Right renal pelvis (tissue), 4 donors: ENCODE data around the gene SPG7. TPM values are rescaled to one million over a fixed set of nuclear protein-coding genes. Genes with fewer than 3 reads are reported as not detected.
A peak's percentile ranks its signal among the peaks of the same experiment; 100 is the strongest.
"Not testable (repeated sequence)": the region's sequence is repeated elsewhere in the genome, so short reads cannot be mapped to it uniquely, and the experiment has no call there.

Source experiments
- DNase-seq, 4 donors: peaks; one replicate each; pipeline ENCODE4 v3.0.0-alpha.2; 2013; ENCODE audit warnings: low read depth in 4 of 4, low spot score in 3 of 4, missing footprints in 1 of 4
- polyA plus RNA-seq, 4 donors: library from polyadenylated mRNA; unstranded; fragments of 120-200 nt; gene quantifications; one replicate each; pipeline ENCODE4 v1.2.1, GENCODE V29; 2013; ENCODE audit not compliant: insufficient read length in 4 of 4

SPG7 gene
- polyA plus RNA-seq, result 100 to 1,000 TPM in 1 of 4 donors, 10 to 100 TPM in 3; 84.2 to 106 (median 90.3) TPM

GRCh38 chr16:89507834-89508590 is at the start of gene SPG7:
Gene SPG7 (plus strand): TSS chr16:89508403. CDS start chr16:89508418, 15 bp downstream.
- DNase-seq, result peak in 2 of 4 donors; percentile 77 to 88

- no peak for DNase-seq
Observed at GRCh38 chr16:89458551-89458950, 49.7 kb upstream of the SPG7 start.

- no peak for DNase-seq
Observed at GRCh38 chr16:89458967-89459366, 49.2 kb upstream of the SPG7 start.

- no peak for DNase-seq
Observed at GRCh38 chr16:89460556-89460955, 47.6 kb upstream of the SPG7 start.

GRCh38 chr16:89461890-89462289 is 46.3 kb upstream of the SPG7 start:
- DNase-seq, result not testable (repeated sequence)

GRCh38 chr16:89462639-89463038 is 45.6 kb upstream of the SPG7 start:
- not testable (repeated sequence) for DNase-seq

- DNase-seq, result not testable (repeated sequence)
Observed at GRCh38 chr16:89463312-89463711, 44.9 kb upstream of the SPG7 start.

GRCh38 chr16:89466920-89467319 is 41.3 kb upstream of the SPG7 start:
- DNase-seq, result no peak

GRCh38 chr16:89467382-89467781 is 40.8 kb upstream of the SPG7 start:
- DNase-seq, result no peak

- DNase-seq, result no peak
Observed at GRCh38 chr16:89472711-89473075, 35.5 kb upstream of the SPG7 start.

- no peak for DNase-seq
Observed at GRCh38 chr16:89473136-89473712, 35.0 kb upstream of the SPG7 start.

GRCh38 chr16:89473791-89474414 is 34.3 kb upstream of the SPG7 start:
- DNase-seq, result no peak

- DNase-seq, result no peak
Observed at GRCh38 chr16:89475144-89475543, 33.1 kb upstream of the SPG7 start.

GRCh38 chr16:89476379-89476778 is 31.8 kb upstream of the SPG7 start:
- DNase-seq, result no peak

GRCh38 chr16:89476811-89477261 is 31.4 kb upstream of the SPG7 start:
- DNase-seq, result no peak

GRCh38 chr16:89478576-89479221 is 29.5 kb upstream of the SPG7 start:
- no peak for DNase-seq

- DNase-seq, result no peak
Observed at GRCh38 chr16:89481356-89481955, 26.7 kb upstream of the SPG7 start.

- no peak for DNase-seq
Observed at GRCh38 chr16:89482150-89482816, 25.9 kb upstream of the SPG7 start.

- no peak for DNase-seq
Observed at GRCh38 chr16:89482817-89483205, 25.4 kb upstream of the SPG7 start.

GRCh38 chr16:89484041-89484501 is 24.1 kb upstream of the SPG7 start:
- no peak for DNase-seq
